Neural progenitor cell (in vitro differentiated cells): ENCODE measurements around the gene GALNT17.

Source experiments
- EZH2 ChIP-seq: fragments of 200-600 bp; sonication (generic); IDR thresholded peaks from 2 replicates; pipeline ENCODE4 v1.6.1; 2017; ENCODE audit warnings: antibody characterized with exemption, mild to moderate bottlenecking, moderate library complexity
- EZH2phosphoT487 ChIP-seq: fragments of 200-600 bp; sonication (generic); IDR thresholded peaks from 2 replicates; pipeline ENCODE4 v1.6.1; 2017; ENCODE audit warnings: antibody characterized with exemption
- TF ChIP-seq, protein P1 (sequence below): fragments of 200-600 bp; sonication (generic); IDR thresholded peaks from 2 replicates; pipeline ENCODE4 v1.5.1; 2017; ENCODE audit warnings: antibody characterized with exemption, mild to moderate bottlenecking

- TF ChIP-seq EZH2phosphoT487 (no peak), EZH2 (no peak)
- TF ChIP-seq, protein P1, sequence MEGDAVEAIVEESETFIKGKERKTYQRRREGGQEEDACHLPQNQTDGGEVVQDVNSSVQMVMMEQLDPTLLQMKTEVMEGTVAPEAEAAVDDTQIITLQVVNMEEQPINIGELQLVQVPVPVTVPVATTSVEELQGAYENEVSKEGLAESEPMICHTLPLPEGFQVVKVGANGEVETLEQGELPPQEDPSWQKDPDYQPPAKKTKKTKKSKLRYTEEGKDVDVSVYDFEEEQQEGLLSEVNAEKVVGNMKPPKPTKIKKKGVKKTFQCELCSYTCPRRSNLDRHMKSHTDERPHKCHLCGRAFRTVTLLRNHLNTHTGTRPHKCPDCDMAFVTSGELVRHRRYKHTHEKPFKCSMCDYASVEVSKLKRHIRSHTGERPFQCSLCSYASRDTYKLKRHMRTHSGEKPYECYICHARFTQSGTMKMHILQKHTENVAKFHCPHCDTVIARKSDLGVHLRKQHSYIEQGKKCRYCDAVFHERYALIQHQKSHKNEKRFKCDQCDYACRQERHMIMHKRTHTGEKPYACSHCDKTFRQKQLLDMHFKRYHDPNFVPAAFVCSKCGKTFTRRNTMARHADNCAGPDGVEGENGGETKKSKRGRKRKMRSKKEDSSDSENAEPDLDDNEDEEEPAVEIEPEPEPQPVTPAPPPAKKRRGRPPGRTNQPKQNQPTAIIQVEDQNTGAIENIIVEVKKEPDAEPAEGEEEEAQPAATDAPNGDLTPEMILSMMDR, result no peak
Measured at GRCh38 chr7:71182438-71182935, 50.5 kb downstream of the GALNT17 start.
